Measurements from ENCODE around the gene SYNGR3. TPM values are rescaled to one million over a fixed set of nuclear protein-coding genes. Genes with fewer than 3 reads are reported as not detected.

Gene SYNGR3
- total RNA-seq, 2 donors from 2014 or later = 0.52 to 2.1 TPM

DNA sequence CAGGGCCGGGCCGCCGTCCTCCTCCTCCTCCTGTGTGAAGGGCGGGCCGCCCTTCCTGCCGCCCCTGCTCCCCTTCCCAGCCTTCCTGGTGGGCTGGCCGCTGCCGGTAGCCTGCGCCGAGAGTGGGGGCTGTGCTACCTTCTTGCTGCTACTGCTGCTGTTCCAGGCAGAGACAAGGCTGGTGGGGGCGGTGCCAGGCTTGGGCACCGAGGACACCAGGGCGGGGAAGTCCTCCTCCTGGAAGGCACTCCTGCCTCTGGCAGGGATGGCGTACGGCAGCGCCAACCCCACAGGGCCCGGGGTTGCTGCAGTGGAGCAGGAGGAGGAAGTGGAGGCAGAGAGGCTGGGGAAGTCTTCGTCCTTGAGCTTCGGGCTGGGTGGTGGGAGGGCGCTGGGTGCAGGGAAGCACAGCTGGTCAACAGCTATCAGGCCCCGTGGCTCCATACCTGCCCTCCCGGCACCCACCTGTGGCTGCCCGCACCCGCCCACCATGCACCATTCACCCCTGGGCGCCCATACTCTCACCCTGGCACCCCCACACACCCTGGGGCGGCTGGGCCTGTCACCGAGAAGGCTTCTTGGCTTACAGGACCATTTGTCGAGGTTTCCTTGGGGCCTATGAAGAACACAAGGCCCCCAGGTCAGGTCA is 10.2 kb downstream of the SYNGR3 start:
- Histone ChIP-seq H3K4me3 (no peak overlapping the region), H3K4me1 (peaks cover 0 to 17% of the 10 kb centered on the region in 2 donors), H3K27ac (no peak overlapping the region), H3K36me3 (peaks cover 58% of the 10 kb centered on the region), H3K9me3 (no peaks in the 10 kb centered on the region), H3K27me3 (no peaks in the 10 kb centered on the region)
- TF ChIP-seq, protein P1, sequence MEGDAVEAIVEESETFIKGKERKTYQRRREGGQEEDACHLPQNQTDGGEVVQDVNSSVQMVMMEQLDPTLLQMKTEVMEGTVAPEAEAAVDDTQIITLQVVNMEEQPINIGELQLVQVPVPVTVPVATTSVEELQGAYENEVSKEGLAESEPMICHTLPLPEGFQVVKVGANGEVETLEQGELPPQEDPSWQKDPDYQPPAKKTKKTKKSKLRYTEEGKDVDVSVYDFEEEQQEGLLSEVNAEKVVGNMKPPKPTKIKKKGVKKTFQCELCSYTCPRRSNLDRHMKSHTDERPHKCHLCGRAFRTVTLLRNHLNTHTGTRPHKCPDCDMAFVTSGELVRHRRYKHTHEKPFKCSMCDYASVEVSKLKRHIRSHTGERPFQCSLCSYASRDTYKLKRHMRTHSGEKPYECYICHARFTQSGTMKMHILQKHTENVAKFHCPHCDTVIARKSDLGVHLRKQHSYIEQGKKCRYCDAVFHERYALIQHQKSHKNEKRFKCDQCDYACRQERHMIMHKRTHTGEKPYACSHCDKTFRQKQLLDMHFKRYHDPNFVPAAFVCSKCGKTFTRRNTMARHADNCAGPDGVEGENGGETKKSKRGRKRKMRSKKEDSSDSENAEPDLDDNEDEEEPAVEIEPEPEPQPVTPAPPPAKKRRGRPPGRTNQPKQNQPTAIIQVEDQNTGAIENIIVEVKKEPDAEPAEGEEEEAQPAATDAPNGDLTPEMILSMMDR (IDR thresholded peaks at IDR 0.05) = no peak
- DNase-seq (ENCODE audit: low spot score) = no peak

- Histone ChIP-seq H3K27ac (no peak overlapping the region), H3K4me1 (peaks cover 0 to 27% of the 10 kb centered on the region in 2 donors), H3K9me3 (no peaks in the 10 kb centered on the region), H3K36me3 (peaks cover 58% of the 10 kb centered on the region), H3K4me3 (no peak overlapping the region), H3K27me3 (no peaks in the 10 kb centered on the region)
- TF ChIP-seq, protein P1 (IDR thresholded peaks at IDR 0.05) = no peak
- no peak for DNase-seq (ENCODE audit: low spot score)
Measured at GRCh38 chr16:2001035-2001434, 11.3 kb downstream of the SYNGR3 start.

- no peak overlapping the region for H3K4me3 ChIP-seq
- no peak for DNase-seq (ENCODE audit: low spot score)
- TF ChIP-seq, protein P1 (IDR thresholded peaks at IDR 0.05) = no peak
- H3K4me1 ChIP-seq = peaks cover 0 to 34% of the 10 kb centered on the region in 2 donors
- no peak overlapping the region for H3K27ac ChIP-seq
- H3K27me3 ChIP-seq = no peaks in the 10 kb centered on the region
- peaks cover 58% of the 10 kb centered on the region for H3K36me3 ChIP-seq
- H3K9me3 ChIP-seq = no peaks in the 10 kb centered on the region
Measured at GRCh38 chr16:2001456-2002355, 11.9 kb downstream of the SYNGR3 start.

DNA sequence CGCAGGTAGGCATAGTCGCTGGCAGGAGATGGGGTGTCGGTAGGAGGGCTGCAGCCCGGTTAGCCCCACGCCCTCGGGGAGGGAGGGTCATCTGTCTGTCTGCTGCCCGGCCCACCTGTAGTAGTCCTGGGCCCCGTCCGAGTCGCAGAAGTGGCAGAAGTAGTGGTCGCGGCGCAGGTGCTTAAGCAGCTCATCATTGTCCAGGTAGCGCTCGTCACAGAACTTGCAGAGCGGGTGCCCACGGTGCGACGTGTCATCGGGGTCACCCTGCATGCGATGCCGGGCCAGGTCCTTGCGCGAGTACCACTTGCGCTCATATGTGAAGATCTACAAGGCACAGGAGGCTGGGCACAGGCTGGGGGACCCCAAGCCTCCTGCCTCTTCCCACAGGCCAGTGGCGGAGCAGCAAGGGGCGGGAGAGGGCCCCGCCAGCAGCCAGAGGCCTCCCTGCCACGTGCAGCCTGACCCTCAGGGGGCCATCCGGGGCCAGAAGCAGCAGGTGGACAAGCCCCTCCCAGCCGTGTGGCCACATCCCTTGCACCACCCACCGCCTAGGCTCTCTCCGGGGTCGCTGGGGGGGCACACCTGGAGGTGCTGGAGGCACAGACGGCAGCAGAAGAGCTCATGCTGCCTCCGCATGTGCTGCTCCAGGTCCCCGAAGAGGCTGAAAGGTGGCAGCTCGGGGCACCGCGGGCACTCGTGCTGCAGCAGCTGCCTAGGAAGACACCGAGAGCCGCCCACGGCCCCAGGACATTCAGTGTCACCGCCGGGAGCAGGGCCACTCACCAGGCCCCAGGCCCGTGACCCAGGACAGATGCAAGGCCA is 12.8 kb downstream of the SYNGR3 start:
- DNase-seq (ENCODE audit: low spot score) = no peak
- Histone ChIP-seq H3K27ac (no peak overlapping the region), H3K9me3 (no peaks in the 10 kb centered on the region), H3K36me3 (peaks cover 54% of the 10 kb centered on the region), H3K4me1 (peaks cover 0 to 43% of the 10 kb centered on the region in 2 donors), H3K4me3 (no peak overlapping the region), H3K27me3 (no peaks in the 10 kb centered on the region)
- TF ChIP-seq, protein P1 (IDR thresholded peaks at IDR 0.05) = no peak

GRCh38 chr16:2003231-2003826 is 13.6 kb downstream of the SYNGR3 start:
- peaks cover 48% of the 10 kb centered on the region for H3K36me3 ChIP-seq
- DNase-seq (ENCODE audit: low spot score) = no peak

More at GRCh38 chr16:2003231-2003826, 13.6 kb downstream of the SYNGR3 start:
- Histone ChIP-seq H3K4me3 (no peak overlapping the region), H3K4me1 (peaks cover 0 to 50% of the 10 kb centered on the region in 2 donors), H3K9me3 (no peaks in the 10 kb centered on the region), H3K27ac (peak overlapping the region in 1 of 2 donors; percentile 26), H3K27me3 (no peaks in the 10 kb centered on the region)
- TF ChIP-seq, protein P1 (IDR thresholded peaks at IDR 0.05) = no peak

All from right atrium auricular region (tissue), 2 donors.